ENCODE results near the gene MED10. TPM values are rescaled to one million over a fixed set of nuclear protein-coding genes. Genes with fewer than 3 reads are reported as not detected.

Gene MED10
- polyA plus RNA-seq, 1 donor (not counting 4 experiments of a cell fraction or from before 2014, with no cell fraction given) = 38.8 TPM

- Histone ChIP-seq H3K4me1 (ENCODE audit: control insufficient read depth, extremely low read depth, insufficient read depth, low read length) (no peaks in the 10 kb centered on the region), H3K27ac (ENCODE audit: control insufficient read depth, insufficient read depth, low read length) (no peak overlapping the region), H3K79me2 (ENCODE audit: control insufficient read depth, insufficient read depth, low read length) (no peaks in the 10 kb centered on the region), H3K9me1 (ENCODE audit: control insufficient read depth, extremely low read depth, insufficient read depth, low read length) (no peaks in the 10 kb centered on the region), H4K20me1 (ENCODE audit: control insufficient read depth, extremely low read depth, insufficient read depth, low read length) (no peaks in the 10 kb centered on the region), H3K4me3 (ENCODE audit: control insufficient read depth in 2 of 3, extremely low read depth in 1 of 3, insufficient read depth in 2 of 3, low read depth in 1 of 3, low read length in 3 of 3) (no peak overlapping the region), H2AFZ (ENCODE audit: control insufficient read depth, low read length) (no peak overlapping the region), H3K4me2 (ENCODE audit: control insufficient read depth, extremely low read depth, insufficient read depth, low read depth, low read length) (no peak overlapping the region), H3K36me3 (ENCODE audit: control insufficient read depth in 2 of 2, extremely low read depth in 1 of 2, insufficient read depth in 2 of 2, low read length in 2 of 2) (no peaks in the 10 kb centered on the region), H3K27me3 (ENCODE audit: control insufficient read depth, extremely low read depth, insufficient read depth, low read length) (no peaks in the 10 kb centered on the region), H3K9ac (ENCODE audit: control insufficient read depth, extremely low read depth, insufficient read depth, low read length) (no peak overlapping the region), H3K9me3 (ENCODE audit: control insufficient read depth, low read depth, low read length) (no peaks in the 10 kb centered on the region)
- no peak for DNase-seq (ENCODE audit: low read depth, low spot score)
- no peak for FAIRE-seq
- TF ChIP-seq CTCF (optimal IDR thresholded peaks at IDR 0.05 in 1 of 3, IDR thresholded peaks at IDR 0.05 in 1 of 3, conservative IDR thresholded peaks at IDR 0.05 in 1 of 3; ENCODE audit: extremely low read depth in 1 of 3, insufficient read depth in 2 of 3, low read length in 3 of 3) = no peak
- TF ChIP-seq EZH2 (IDR thresholded peaks at IDR 0.05; ENCODE audit: low read length) = no peak
- dilution Hi-C loops (cut with MboI; ENCODE audit: extremely low pct_ligation_motif_present, low sequenced_read_pairs) = no loop called here
These were observed 45.0 kb downstream of the MED10 start for GRCh38 chr5:6333182-6333905.

- Histone ChIP-seq H3K27me3 (ENCODE audit: control insufficient read depth, extremely low read depth, insufficient read depth, low read length) (no peaks in the 10 kb centered on the region), H2AFZ (ENCODE audit: control insufficient read depth, low read length) (no peak overlapping the region), H3K4me2 (ENCODE audit: control insufficient read depth, extremely low read depth, insufficient read depth, low read depth, low read length) (no peak overlapping the region), H3K4me3 (ENCODE audit: control insufficient read depth in 2 of 3, extremely low read depth in 1 of 3, insufficient read depth in 2 of 3, low read depth in 1 of 3, low read length in 3 of 3) (no peak overlapping the region), H3K9ac (ENCODE audit: control insufficient read depth, extremely low read depth, insufficient read depth, low read length) (no peak overlapping the region), H4K20me1 (ENCODE audit: control insufficient read depth, extremely low read depth, insufficient read depth, low read length) (no peaks in the 10 kb centered on the region), H3K9me1 (ENCODE audit: control insufficient read depth, extremely low read depth, insufficient read depth, low read length) (no peaks in the 10 kb centered on the region), H3K36me3 (ENCODE audit: control insufficient read depth in 2 of 2, extremely low read depth in 1 of 2, insufficient read depth in 2 of 2, low read length in 2 of 2) (no peaks in the 10 kb centered on the region), H3K27ac (ENCODE audit: control insufficient read depth, insufficient read depth, low read length) (no peak overlapping the region), H3K4me1 (ENCODE audit: control insufficient read depth, extremely low read depth, insufficient read depth, low read length) (no peaks in the 10 kb centered on the region), H3K9me3 (ENCODE audit: control insufficient read depth, low read depth, low read length) (no peaks in the 10 kb centered on the region), H3K79me2 (ENCODE audit: control insufficient read depth, insufficient read depth, low read length) (no peaks in the 10 kb centered on the region)
- FAIRE-seq = no peak
- dilution Hi-C loops (cut with MboI; ENCODE audit: extremely low pct_ligation_motif_present, low sequenced_read_pairs) = no loop called here
- TF ChIP-seq CTCF (optimal IDR thresholded peaks at IDR 0.05 in 1 of 3, IDR thresholded peaks at IDR 0.05 in 1 of 3, conservative IDR thresholded peaks at IDR 0.05 in 1 of 3; ENCODE audit: extremely low read depth in 1 of 3, insufficient read depth in 2 of 3, low read length in 3 of 3) (no peak), EZH2 (IDR thresholded peaks at IDR 0.05; ENCODE audit: low read length) (no peak)
- DNase-seq (ENCODE audit: low read depth, low spot score) = no peak
These were observed 50.2 kb downstream of the MED10 start for GRCh38 chr5:6328173-6328572.

Data from keratinocyte (primary cell).